Posterior cingulate gyrus (tissue), 11 donors: Measurements from ENCODE around the gene PLAAT4.

Experiments
- DNase-seq, 10 donors: peaks; one replicate each; pipeline versions ENCODE4 v3.0.0 to v3.0.0-alpha.2; 2020 to 2021; ENCODE audit warnings: mixed read lengths in 3 of 10
- intact Hi-C: fragments of 100-400 bp; cut with DNase I; formaldehyde crosslinking; loops from one replicate; pipeline ENCODE4 v1.15.1; 2023

Gene PLAAT4

DNA sequence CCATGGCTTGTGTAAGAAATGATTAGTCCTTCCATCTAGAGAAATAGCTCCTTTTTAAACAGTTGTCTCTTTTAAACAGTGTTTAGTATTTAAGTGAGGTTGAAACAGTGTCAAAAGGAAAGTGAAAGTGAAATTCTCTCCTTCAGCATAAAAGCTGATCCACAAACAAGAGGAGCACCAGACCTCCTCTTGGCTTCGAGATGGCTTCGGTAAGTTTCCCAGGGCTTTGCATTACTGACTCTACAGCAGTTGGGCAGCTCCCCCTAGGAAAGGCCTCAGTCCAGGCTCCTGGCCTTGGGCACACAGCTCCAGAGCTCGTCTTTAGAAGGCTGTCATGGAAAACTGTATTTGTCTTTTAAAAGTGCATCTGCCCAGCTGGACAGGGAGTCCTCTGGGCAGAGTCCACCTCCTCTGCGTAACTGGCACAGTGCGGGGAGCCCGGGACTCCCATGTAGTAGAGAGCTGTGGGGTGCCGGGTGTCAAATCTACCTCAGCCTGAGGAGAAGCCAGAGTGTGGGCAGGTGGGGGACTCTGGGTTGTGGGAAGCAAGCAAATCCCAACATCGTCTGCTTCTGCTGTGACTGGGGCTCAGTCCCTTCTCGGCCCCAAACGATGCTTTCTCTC lies at the start of gene PLAAT4:
PLAAT4 (plus strand) TSS at position 140 of the 624 bp plus-strand sequence; CDS start at position 201, 61 bp downstream.
- intact Hi-C loops = no loop called here
- DNase-seq = peak; percentile 29 to 88 (median 53)

DNA sequence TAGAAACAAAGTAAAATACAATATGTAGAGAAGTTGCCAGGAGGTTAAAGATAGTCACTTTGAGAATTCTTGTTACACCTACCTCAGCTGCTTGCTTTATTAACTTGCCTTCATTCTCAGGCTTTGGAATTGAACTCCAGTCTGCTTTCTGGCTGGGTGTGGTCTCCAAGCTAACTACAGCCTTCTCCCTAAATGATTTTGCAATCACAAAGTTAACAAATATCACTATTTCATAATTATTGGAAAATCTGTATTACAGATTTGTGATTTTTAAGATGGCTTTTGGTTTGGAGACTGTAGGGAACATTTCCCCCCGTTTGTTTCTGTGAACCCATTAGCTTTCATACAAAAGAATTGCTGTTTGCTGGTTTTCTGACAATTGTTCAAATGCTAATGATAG lies 47.8 kb upstream of the PLAAT4 start:
- intact Hi-C loops = no loop called here
- no peak for DNase-seq

GRCh38 chr11:63489879-63490278 lies 46.7 kb upstream of the PLAAT4 start:
- intact Hi-C loops = no loop called here

GRCh38 chr11:63490551-63491239 lies 45.9 kb upstream of the PLAAT4 start, which contains the start of gene PLAAT5:
TSS of gene PLAAT5 (minus strand) at chr11:63491167. CDS start at chr11:63491034, 133 bp downstream.
- peak in 7 of 10 donors; percentile 46 to 91 (median 57) for DNase-seq

More at GRCh38 chr11:63489879-63490278, 46.7 kb upstream of the PLAAT4 start:
- DNase-seq = no peak

DNA sequence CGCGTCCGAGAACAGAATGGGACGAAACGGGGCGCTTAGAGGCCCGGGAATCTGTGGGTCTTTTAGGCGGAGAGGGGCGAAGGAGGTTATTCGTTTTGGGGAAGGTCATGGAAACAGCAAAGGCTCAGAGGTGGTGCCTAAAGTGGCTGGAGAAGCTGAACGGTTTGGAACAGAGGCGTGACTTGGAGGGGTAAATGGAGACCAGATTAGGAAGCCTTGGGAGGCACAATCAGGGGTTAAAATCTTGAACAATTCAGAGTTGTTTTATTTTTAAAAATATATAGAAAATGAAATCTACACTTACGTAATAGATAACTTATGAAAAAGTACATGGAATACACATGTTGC lies 45.4 kb upstream of the PLAAT4 start:
- intact Hi-C loops = no loop called here

More at GRCh38 chr11:63490551-63491239, 45.9 kb upstream of the PLAAT4 start, which contains the start of gene PLAAT5:
- intact Hi-C loops = no loop called here

GRCh38 chr11:63491636-63492372 lies 44.8 kb upstream of the PLAAT4 start:
- intact Hi-C loops = no loop called here
- DNase-seq = no peak

More for the DNA sequence above, 45.4 kb upstream of the PLAAT4 start:
- DNase-seq = no peak

- no peak for DNase-seq
- intact Hi-C loops = no loop called here
Observed at GRCh38 chr11:63492441-63492840, 44.2 kb upstream of the PLAAT4 start.

DNA sequence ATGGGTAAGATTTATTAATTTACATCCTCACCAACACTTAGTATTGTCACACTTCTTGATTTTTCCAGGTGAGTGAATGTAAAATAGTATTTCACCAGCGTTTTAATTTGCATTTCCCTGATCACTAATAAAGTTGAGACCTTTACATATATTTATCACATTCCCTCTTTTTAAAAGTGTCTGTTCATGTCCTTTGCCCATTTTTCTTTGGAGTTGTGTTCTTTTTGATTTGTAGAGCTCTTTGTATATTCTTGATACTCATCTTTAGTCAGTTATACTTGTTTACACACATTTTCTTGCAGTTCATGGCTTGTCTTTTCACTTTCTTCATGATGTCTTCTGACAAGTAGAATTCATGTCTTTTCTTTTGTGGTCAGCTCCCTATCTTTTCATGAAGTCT lies 43.5 kb upstream of the PLAAT4 start:
- intact Hi-C loops = no loop called here
- no peak for DNase-seq

DNA sequence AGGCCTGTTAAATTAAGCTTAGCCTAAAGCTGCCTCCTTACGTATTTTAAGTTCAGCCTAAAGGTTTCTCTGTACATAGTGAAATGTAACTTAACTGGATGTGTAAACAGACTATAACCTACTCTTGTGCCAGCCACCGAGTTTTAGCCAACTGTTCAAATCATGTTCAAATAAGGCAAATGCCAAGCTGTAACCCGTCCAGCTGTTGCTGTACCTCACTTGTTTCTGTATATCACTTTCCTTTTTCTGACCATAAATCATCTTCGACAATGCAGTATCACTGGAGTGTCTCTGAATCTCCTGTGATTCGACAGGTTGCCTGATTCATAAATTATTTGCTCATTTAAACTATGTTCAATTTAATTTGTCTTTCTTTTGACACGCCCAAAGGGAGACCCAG lies 41.6 kb upstream of the PLAAT4 start:
- intact Hi-C loops = no loop called here
- no peak for DNase-seq

- no peak for DNase-seq
- intact Hi-C loops = no loop called here
Observed at GRCh38 chr11:63499874-63500273, 36.7 kb upstream of the PLAAT4 start.

GRCh38 chr11:63501236-63501635 lies 35.4 kb upstream of the PLAAT4 start:
- intact Hi-C loops = no loop called here

GRCh38 chr11:63502252-63502820 lies 34.3 kb upstream of the PLAAT4 start:
- DNase-seq = no peak
- intact Hi-C loops = no loop called here

More at GRCh38 chr11:63501236-63501635, 35.4 kb upstream of the PLAAT4 start:
- no peak for DNase-seq

GRCh38 chr11:63503492-63503891 lies 33.1 kb upstream of the PLAAT4 start:
- intact Hi-C loops = no loop called here

GRCh38 chr11:63504054-63504453 lies 32.6 kb upstream of the PLAAT4 start:
- DNase-seq = no peak
- intact Hi-C loops = no loop called here

More at GRCh38 chr11:63503492-63503891, 33.1 kb upstream of the PLAAT4 start:
- DNase-seq = no peak

DNA sequence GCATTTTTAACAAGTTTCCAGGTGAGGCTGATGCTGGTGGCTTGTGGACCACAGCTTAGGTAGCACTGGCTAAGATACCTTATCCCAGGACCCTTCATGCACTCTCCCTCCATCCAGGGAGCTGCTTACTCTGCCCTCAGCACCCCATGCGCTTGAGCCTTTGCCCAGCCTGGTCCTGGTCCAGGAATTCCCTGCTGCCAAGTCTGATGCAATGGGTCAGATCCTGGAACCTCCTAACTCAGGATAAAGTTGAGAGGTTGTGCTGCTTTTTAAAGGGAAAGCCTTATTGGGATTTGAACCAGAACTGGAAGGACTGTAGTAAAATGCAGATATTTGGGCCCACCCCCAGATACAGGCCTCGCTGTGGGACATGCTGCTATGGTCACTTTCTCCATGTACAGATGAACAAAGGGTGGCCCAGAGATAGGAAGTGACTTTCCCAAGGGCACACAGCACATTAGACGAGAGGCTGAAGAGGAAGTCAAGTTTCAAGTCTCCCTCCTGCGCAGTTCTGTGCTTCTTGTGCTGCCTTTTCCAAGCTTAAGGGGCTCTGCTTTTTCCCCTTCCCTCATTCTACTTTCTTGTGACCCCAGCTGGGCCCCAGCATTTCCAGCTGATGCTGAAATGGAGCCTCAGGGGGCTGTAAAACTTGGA lies 31.5 kb upstream of the PLAAT4 start:
- DNase-seq = peak in 5 of 10 donors; percentile 29 to 86 (median 59)
- intact Hi-C loops = no loop called here

GRCh38 chr11:63505857-63506528 lies 30.6 kb upstream of the PLAAT4 start, which contains the start of gene LGALS12:
TSS of gene LGALS12 (plus strand) at chr11:63506084. CDS start at chr11:63506459, 375 bp downstream.
- DNase-seq = no peak
- intact Hi-C loops = no loop called here

GRCh38 chr11:63506876-63507275 lies 29.7 kb upstream of the PLAAT4 start:
- intact Hi-C loops = no loop called here

GRCh38 chr11:63507511-63507910 lies 29.1 kb upstream of the PLAAT4 start:
- intact Hi-C loops = no loop called here
- DNase-seq = no peak

More at GRCh38 chr11:63506876-63507275, 29.7 kb upstream of the PLAAT4 start:
- DNase-seq = no peak

- DNase-seq = peak in 8 of 10 donors; percentile 65 to 96 (median 76)
- intact Hi-C loops = loop anchor here (1.0 kb wide), 1 partner anchor 29 kb away; no protein-coding TSS in a partner anchor
Observed at GRCh38 chr11:63508009-63508408, 28.6 kb upstream of the PLAAT4 start.
